Measurements from ENCODE around the gene OR2V1. TPM values are rescaled to one million over a fixed set of nuclear protein-coding genes. Genes with fewer than 3 reads are reported as not detected.
"Not testable (repeated sequence)": the region's sequence is repeated elsewhere in the genome, so short reads cannot be mapped to it uniquely, and the experiment has no call there.

Gene OR2V1
- total RNA-seq, 1 donor from 2014 or later, result not detected

DNA sequence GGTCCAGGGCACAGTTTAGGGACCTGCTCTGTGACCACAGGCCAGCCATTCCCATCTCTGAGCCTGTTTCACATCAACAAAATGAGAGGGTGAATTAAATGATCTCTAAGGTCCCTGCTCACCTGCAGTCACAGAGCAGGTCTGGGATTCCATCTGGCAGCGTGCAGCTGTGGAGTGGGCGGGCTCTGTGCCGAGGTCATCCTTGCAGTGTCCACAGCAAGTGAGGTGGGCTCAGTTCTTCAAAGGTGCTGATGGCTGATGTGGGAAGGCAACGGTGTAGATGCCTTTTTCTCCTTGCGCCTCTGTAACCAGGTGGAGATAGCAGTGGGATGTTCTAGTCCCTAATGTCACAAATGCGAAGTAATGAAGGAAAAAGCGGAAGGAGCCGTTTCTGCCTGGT lies 11.9 kb downstream of the OR2V1 start:
- ChIA-PET CTCF (no interaction called here), POLR2A (no interaction called here)
- no peaks in the 10 kb centered on the region for H3K4me1 Mint-ChIP-seq
- no peak overlapping the region for H3K4me3 Mint-ChIP-seq
- no peaks in the 10 kb centered on the region for H3K36me3 Mint-ChIP-seq (ENCODE audit: low read depth)
- TF ChIP-seq, protein P1, sequence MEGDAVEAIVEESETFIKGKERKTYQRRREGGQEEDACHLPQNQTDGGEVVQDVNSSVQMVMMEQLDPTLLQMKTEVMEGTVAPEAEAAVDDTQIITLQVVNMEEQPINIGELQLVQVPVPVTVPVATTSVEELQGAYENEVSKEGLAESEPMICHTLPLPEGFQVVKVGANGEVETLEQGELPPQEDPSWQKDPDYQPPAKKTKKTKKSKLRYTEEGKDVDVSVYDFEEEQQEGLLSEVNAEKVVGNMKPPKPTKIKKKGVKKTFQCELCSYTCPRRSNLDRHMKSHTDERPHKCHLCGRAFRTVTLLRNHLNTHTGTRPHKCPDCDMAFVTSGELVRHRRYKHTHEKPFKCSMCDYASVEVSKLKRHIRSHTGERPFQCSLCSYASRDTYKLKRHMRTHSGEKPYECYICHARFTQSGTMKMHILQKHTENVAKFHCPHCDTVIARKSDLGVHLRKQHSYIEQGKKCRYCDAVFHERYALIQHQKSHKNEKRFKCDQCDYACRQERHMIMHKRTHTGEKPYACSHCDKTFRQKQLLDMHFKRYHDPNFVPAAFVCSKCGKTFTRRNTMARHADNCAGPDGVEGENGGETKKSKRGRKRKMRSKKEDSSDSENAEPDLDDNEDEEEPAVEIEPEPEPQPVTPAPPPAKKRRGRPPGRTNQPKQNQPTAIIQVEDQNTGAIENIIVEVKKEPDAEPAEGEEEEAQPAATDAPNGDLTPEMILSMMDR (IDR thresholded peaks at IDR 0.05), result no peak
- no peak overlapping the region for H3K27ac Mint-ChIP-seq
- ATAC-seq (ENCODE audit: low read depth) (no peak), DNase-seq (no peak)
- peaks cover 72% of the 10 kb centered on the region for H3K27me3 Mint-ChIP-seq
- intact Hi-C loops (cut with micrococcal nuclease), result no loop called here
- H3K9me3 Mint-ChIP-seq, result no peaks in the 10 kb centered on the region

DNA sequence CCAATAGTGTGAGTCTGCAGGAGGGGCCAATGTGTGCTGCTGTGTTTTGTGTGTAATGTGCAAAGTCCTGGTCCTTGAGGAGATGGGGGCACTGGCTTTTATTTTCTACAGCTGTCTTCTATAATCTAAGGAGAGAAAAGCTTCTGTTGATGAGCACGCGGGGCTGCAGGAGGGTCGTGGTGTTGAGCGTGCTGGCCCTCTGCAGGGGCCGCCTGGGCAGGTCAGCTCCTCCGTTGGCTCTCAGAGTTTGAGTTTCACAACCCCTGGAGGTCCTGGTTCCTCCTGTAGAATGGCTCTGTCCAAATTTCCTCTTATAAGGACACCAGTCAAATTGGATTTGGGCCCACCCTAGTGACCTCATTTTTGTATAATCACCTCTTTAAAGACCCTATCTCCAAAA lies 12.6 kb downstream of the OR2V1 start:
- ChIA-PET POLR2A (no interaction called here), CTCF (interaction anchor here (0.6 kb wide), 1 partner anchor 52 kb away, joined by 3 read pairs; no protein-coding TSS in a partner anchor)
- H3K4me1 Mint-ChIP-seq, result no peaks in the 10 kb centered on the region
- ATAC-seq (ENCODE audit: low read depth) (no peak), DNase-seq (no peak)
- intact Hi-C loops (cut with micrococcal nuclease), result no loop called here
- no peak overlapping the region for H3K27ac Mint-ChIP-seq
- H3K36me3 Mint-ChIP-seq (ENCODE audit: low read depth), result no peaks in the 10 kb centered on the region
- TF ChIP-seq, protein P1 (IDR thresholded peaks at IDR 0.05), result no peak
- H3K27me3 Mint-ChIP-seq, result peaks cover 74% of the 10 kb centered on the region
- H3K9me3 Mint-ChIP-seq, result no peaks in the 10 kb centered on the region
- H3K4me3 Mint-ChIP-seq, result no peak overlapping the region

DNA sequence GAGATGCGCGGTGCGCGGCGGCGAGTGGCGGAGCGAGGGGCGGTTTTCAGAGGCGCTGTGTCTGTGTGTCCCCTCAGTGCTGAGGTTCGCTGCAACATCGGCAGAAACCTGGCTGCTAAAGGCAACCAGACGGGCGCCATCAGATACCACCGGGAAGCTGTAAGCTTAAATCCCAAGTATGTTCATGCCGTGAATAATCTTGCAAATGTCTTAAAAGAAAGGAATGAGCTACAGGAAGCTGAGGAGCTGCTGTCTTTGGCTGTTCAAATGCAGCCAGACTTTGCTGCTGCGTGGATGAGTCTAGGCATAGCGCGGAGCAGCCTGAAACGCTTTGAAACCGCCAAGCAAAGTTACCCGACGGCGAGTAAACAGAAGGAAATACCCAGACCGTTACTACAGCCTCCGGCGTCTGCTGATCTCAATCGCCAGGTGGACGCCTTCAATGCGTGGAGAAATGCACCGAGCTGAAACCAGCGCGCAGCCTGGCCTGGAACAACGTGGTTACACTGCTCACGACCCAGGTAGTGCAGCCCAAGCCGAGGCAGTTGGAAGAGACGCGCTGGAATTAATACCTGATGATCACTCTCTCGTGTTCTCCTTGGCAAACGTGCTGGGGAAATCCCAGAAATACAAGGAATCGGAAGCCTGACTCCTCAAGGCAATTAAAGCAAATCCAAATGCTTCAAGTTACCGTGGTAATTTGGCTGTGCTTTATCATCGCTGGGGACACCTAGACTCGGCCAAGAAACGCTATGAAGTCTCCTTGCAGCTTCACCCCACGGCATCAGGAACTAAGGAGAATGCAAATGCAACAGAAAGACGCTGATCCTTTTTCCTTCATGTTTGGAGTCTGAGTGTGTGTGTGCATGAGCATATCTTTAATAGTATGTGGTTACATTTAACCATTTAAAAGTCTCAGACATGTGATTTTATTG lies 15.9 kb downstream of the OR2V1 start:
- Mint-ChIP-seq H3K9me3 (no peaks in the 10 kb centered on the region), H3K4me3 (no peak overlapping the region), H3K36me3 (ENCODE audit: low read depth) (no peaks in the 10 kb centered on the region), H3K4me1 (no peaks in the 10 kb centered on the region), H3K27ac (no peak overlapping the region), H3K27me3 (peaks cover 72% of the 10 kb centered on the region)
- DNase-seq (no peak), ATAC-seq (ENCODE audit: low read depth) (no peak)
- TF ChIP-seq, protein P1 (IDR thresholded peaks at IDR 0.05), result no peak
- POLR2A ChIA-PET, result no interaction called here
- CTCF ChIA-PET, result interaction anchor here (0.6 kb wide), 1 partner anchor 9 kb away, joined by 3 read pairs; no protein-coding TSS in a partner anchor
- intact Hi-C loops (cut with micrococcal nuclease), result no loop called here

- TF ChIP-seq, protein P1 (IDR thresholded peaks at IDR 0.05), result no peak
- intact Hi-C loops (cut with micrococcal nuclease), result no loop called here
- DNase-seq (no peak), ATAC-seq (ENCODE audit: low read depth) (no peak)
- POLR2A ChIA-PET, result no interaction called here
- CTCF ChIA-PET, result interaction anchor here (0.6 kb wide), 1 partner anchor 8 kb away, joined by 3 read pairs; no protein-coding TSS in a partner anchor
- H3K27ac Mint-ChIP-seq, result no peak overlapping the region
- H3K4me3 Mint-ChIP-seq, result no peak overlapping the region
- H3K27me3 Mint-ChIP-seq, result peaks cover 79% of the 10 kb centered on the region
- H3K4me1 Mint-ChIP-seq, result no peaks in the 10 kb centered on the region
- no peaks in the 10 kb centered on the region for H3K9me3 Mint-ChIP-seq
- no peaks in the 10 kb centered on the region for H3K36me3 Mint-ChIP-seq (ENCODE audit: low read depth)
These were observed 16.6 kb downstream of the OR2V1 start for GRCh38 chr5:181114284-181114843.

GRCh38 chr5:181113572-181113971 lies 17.4 kb downstream of the OR2V1 start:
- H3K36me3 Mint-ChIP-seq (ENCODE audit: low read depth); ATAC-seq (ENCODE audit: low read depth); CTCF ChIA-PET; H3K4me3 Mint-ChIP-seq; DNase-seq; H3K27ac Mint-ChIP-seq; H3K4me1 Mint-ChIP-seq; intact Hi-C loops (cut with micrococcal nuclease); H3K9me3 Mint-ChIP-seq: not testable (repeated sequence)
- POLR2A ChIA-PET, result interaction anchor here (0.7 kb wide), 1 partner anchor 67 kb away, joined by 4 read pairs; no protein-coding TSS in a partner anchor
- H3K27me3 Mint-ChIP-seq, result peaks cover 79% of the 10 kb centered on the region
